Heart left ventricle (tissue), 16 donors: Measurements from ENCODE around the gene PCNX3. TPM values are rescaled to one million over a fixed set of nuclear protein-coding genes. Genes with fewer than 3 reads are reported as not detected.
A peak's percentile ranks its signal among the peaks of the same experiment; 100 is the strongest.

Source experiments
- ATAC-seq, 4 donors: fragments of 200-7000 bp; cut with Tn5 transposase; one replicate each; pipeline ENCODE4 v1.9.1; 2020 to 2022; ENCODE audit warnings: moderate library complexity in 4 of 4, mild to moderate bottlenecking in 3 of 4, moderate number of reproducible peaks in 1 of 4
- DNase-seq, 5 donors: peaks; one replicate each; pipeline ENCODE4 v3.0.0-alpha.2; 2020
- H3K27ac ChIP-seq, 12 donors: fragments of 200-600 bp; sonication (generic) in 4 of 12; one replicate each; pipeline versions ENCODE4 v1.5.0 to v1.8.0; 2016 to 2022; ENCODE audit warnings: mild to moderate bottlenecking in 2 of 12
- H3K27me3 ChIP-seq, 9 donors: fragments of 200-600 bp; sonication (generic) in 2 of 9; one replicate each; pipeline versions ENCODE4 v1.5.1 to v1.8.0; 2016 to 2022; ENCODE audit warnings: mild to moderate bottlenecking in 3 of 9
- H3K36me3 ChIP-seq, 9 donors: fragments of 200-600 bp; sonication (generic) in 2 of 9; one replicate each; pipeline versions ENCODE4 v1.5.0 to v1.8.0; 2018 to 2022; ENCODE audit warnings: mild to moderate bottlenecking in 2 of 9
- H3K4me1 ChIP-seq, 12 donors: fragments of 200-600 bp; sonication (generic) in 4 of 12; one replicate each; pipeline versions ENCODE4 v1.5.0 to v1.8.0; 2016 to 2022; ENCODE audit warnings: mild to moderate bottlenecking in 3 of 12
- H3K4me3 ChIP-seq, 12 donors: fragments of 200-600 bp; sonication (generic) in 4 of 12; one replicate each; pipeline versions ENCODE4 v1.5.0 to v1.8.0; 2017 to 2022; ENCODE audit warnings: mild to moderate bottlenecking in 9 of 12, moderate library complexity in 4 of 12
- H3K9me3 ChIP-seq, 12 donors: fragments of 200-600 bp; sonication (generic) in 4 of 12; one replicate each; pipeline versions ENCODE4 v1.5.0 to v1.8.0; 2016 to 2022; ENCODE audit warnings: mild to moderate bottlenecking in 1 of 12
- POLR2A ChIP-seq, 2 donors: fragments of 450-650 bp; IDR thresholded peaks; one replicate each; pipeline ENCODE4 v1.6.1; 2017; ENCODE audit warnings: antibody characterized with exemption in 2 of 2, mild to moderate bottlenecking in 2 of 2, moderate library complexity in 2 of 2
- WGBS, 4 donors: extraction: QIAGEN DNeasy Blood & Tissue Kit in 2 of 4; methylation state at CpG; one replicate each; pipeline versions ENCODE4 v1.1.5 to v1.1.7; 2013 to 2018; 5-methylcytosine and 5-hydroxymethylcytosine counted together
- intact Hi-C, 10 donors: fragments of 100-400 bp; cut with DNase I; formaldehyde crosslinking; loops; one replicate each; pipeline versions ENCODE4 v1.11.1 to v1.14.2; 2022
- polyA plus RNA-seq, 2 donors: library from polyadenylated mRNA; stranded (reverse); fragments of 200-250 nt; gene quantifications; one replicate each; pipeline ENCODE4 v1.2.3, GENCODE V29; 2013
- total RNA-seq, 9 donors: library from RNA; depleted of rRNA in 2 of 9; stranded (reverse); fragments of >200 nt in 2 of 9; fragmentation: NEBNext Ultra II Directional in 3 of 9; extraction: Animal tissue kit (Norgen Biotek cat#: 25700) in 3 of 9; gene quantifications; one replicate each; pipeline versions ENCODE4 v1.1.0 to v1.2.4, GENCODE V29; 2016 to 2023
- TF ChIP-seq, protein P1 (sequence below), 12 donors: fragments of 200-600 bp; sonication (generic) in 4 of 12; IDR thresholded peaks; one replicate each; pipeline versions ENCODE4 v1.5.0 to v1.8.0; 2018 to 2022; ENCODE audit warnings: antibody characterized with exemption in 12 of 12, mild to moderate bottlenecking in 5 of 12
- donor health status: ischemic (EF 13 %, LVEDD 7.1; RV severe dilation, severe dysfunction).
- donor health status: healthy with polysubstance abuse.
- donor health status: DM: no; HTN: yes; CAD: no.
- donor health status: DM: no; HTN: no; CAD: no.
- donor health status: ischemic (EF 25% LVEDD 6.9; RV normal size, moderate dysfunction).
- donor health status: ischemic (EF 25% LVEDD 5.7; RV mildly dilated, moderate dysfunction).
- donor health status: healthy.
- donor health status: DM: yes; HTN: yes; CAD: no.
- donor health status: ischemic (EF 35%, LVEDD 5.7; RV mildly dilated, moderate dysfunction).
- donor health status: nonischemic (EF 11% LVEDD 7.7; RV severe dilation, severe dysfunction).
- donor health status: DM: yes; HTN: yes; CAD: no.
- donor health status: PGD.
- donor health status: ischemic (EF 29% LVEDD 5.4; RV normal size, mild dysfunction).
- donor health status: nonischemic (EF 23%, LVEDD 6.1; RV moderate dilation, normal function).

The PCNX3 gene
- total and polyA plus RNA-seq, 11 donors: 7.1 to 23.4 (median 14.4) TPM

DNA sequence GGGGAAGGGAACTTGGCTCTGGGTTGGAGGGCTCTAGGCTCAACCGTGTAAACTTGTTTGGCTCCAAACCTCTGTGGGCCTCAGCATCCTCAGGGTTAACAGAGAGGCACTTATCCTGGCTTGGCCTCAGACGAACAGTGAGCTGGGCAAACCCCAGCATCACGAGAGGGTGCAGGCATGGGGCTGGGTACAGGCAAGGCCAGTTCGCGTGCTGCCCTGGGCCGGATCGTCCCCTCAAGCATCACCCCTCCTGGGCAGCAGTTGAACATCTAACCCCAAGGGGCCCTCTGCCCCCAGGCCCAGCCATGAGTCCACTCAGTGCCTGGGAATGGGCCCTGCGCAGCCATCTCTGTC lies 37.8 kb upstream of the PCNX3 start:
- Histone ChIP-seq H3K27me3 (no peaks in the 10 kb centered on the region), H3K4me1 (peaks cover 9 to 61% (median 47%) of the 10 kb centered on the region in 12 donors), H3K36me3 (peaks cover 0 to 48% (median 32%) of the 10 kb centered on the region in 9 donors), H3K27ac (peak overlapping the region; percentile 89 to 99 (median 96)), H3K4me3 (peak overlapping the region in 11 of 12 donors; percentile 64 to 96 (median 81)), H3K9me3 (no peaks in the 10 kb centered on the region)
- ATAC-seq: peak in 1 of 4 donors; percentile 21
- TF ChIP-seq, protein P1, sequence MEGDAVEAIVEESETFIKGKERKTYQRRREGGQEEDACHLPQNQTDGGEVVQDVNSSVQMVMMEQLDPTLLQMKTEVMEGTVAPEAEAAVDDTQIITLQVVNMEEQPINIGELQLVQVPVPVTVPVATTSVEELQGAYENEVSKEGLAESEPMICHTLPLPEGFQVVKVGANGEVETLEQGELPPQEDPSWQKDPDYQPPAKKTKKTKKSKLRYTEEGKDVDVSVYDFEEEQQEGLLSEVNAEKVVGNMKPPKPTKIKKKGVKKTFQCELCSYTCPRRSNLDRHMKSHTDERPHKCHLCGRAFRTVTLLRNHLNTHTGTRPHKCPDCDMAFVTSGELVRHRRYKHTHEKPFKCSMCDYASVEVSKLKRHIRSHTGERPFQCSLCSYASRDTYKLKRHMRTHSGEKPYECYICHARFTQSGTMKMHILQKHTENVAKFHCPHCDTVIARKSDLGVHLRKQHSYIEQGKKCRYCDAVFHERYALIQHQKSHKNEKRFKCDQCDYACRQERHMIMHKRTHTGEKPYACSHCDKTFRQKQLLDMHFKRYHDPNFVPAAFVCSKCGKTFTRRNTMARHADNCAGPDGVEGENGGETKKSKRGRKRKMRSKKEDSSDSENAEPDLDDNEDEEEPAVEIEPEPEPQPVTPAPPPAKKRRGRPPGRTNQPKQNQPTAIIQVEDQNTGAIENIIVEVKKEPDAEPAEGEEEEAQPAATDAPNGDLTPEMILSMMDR (IDR thresholded peaks at IDR 0.05): no peak
- TF ChIP-seq POLR2A (IDR thresholded peaks at IDR 0.05): no peak
- 37 to 60% (median 44%) methylated on average over 1 to 8 of the region's 8 CpGs for WGBS, 4 donors
- DNase-seq: no peak
- intact Hi-C loops: loop anchor here in 5 of 10 donors (2.0 to 5.0 kb wide), 4 partner anchors 13 to 35 kb away; partner anchors contain the start of gene MAP3K11 (in 3 of the 5)

DNA sequence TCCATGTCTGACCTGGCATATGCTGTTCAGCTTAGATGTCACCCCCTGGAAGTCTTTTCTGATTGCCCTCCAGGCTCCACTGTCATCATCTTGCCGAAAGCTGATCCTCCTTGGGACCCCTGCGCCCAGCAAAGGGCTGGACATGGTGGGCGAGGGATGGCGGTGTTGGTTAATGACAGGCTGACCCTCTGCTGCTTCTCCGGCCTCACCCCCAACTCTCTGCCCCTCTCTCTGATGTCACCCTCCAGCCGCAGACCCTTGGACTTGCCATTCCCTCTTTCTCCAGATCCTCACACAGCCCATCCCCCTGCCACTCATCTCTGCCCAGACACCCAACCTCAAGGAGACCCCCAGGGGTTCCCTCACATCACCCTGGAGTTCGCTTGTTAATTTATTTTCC lies 37.4 kb upstream of the PCNX3 start:
- H3K4me3 ChIP-seq: peak overlapping the region in 9 of 12 donors; percentile 64 to 96 (median 81)
- intact Hi-C loops: loop anchor here in 3 of 10 donors (5.0 kb wide), 2 partner anchors 34 to 36 kb away; partner anchors contain the start of gene MAP3K11 (in 3 of the 3)
- DNase-seq: no peak
- no peaks in the 10 kb centered on the region for H3K27me3 ChIP-seq
- H3K27ac ChIP-seq: peak overlapping the region in 11 of 12 donors; percentile 89 to 99 (median 97)
- H3K4me1 ChIP-seq: peaks cover 9 to 57% (median 44%) of the 10 kb centered on the region in 12 donors
- WGBS, 4 donors: 88 to 94% (median 91%) methylated on average over 7 of the region's 7 CpGs
- no peak for ATAC-seq
- H3K9me3 ChIP-seq: no peaks in the 10 kb centered on the region
- TF ChIP-seq, protein P1 (IDR thresholded peaks at IDR 0.05): no peak
- TF ChIP-seq POLR2A (IDR thresholded peaks at IDR 0.05): no peak
- peaks cover 0 to 50% (median 32%) of the 10 kb centered on the region in 9 donors for H3K36me3 ChIP-seq

DNA sequence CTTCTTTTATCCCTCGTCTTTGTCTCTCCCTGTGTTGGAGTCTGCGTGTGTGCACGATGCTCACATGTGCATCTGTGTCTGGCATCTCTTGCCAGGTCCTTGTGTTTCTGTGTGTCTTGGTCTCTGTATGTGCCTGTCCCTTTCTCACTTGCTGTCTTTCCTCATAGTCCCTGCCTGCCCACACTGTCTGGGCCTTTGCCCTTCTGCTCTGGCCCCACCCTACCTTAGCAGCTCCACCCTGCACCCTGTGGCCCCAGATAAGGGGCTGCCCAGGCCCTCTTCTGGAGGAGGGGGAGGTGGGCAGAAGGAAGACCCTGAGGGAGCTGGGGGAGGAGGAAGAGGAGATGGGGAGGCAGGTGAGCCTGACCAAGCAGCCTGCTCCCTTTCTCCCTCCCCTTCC lies 36.9 kb upstream of the PCNX3 start:
- no peak for TF ChIP-seq POLR2A (IDR thresholded peaks at IDR 0.05)
- TF ChIP-seq, protein P1 (IDR thresholded peaks at IDR 0.05): no peak
- WGBS, 4 donors: 64 to 87% (median 79%) methylated on average over 3 of the region's 3 CpGs
- no peaks in the 10 kb centered on the region for H3K27me3 ChIP-seq
- DNase-seq: no peak
- H3K4me1 ChIP-seq: peaks cover 4 to 51% (median 39%) of the 10 kb centered on the region in 12 donors
- no peak overlapping the region for H3K4me3 ChIP-seq
- intact Hi-C loops: loop anchor here in 3 of 10 donors (5.0 kb wide), 2 partner anchors 34 to 36 kb away; partner anchors contain the start of gene MAP3K11 (in 3 of the 3)
- ATAC-seq: no peak
- peak overlapping the region in 5 of 12 donors; percentile 5 to 99 (median 97) for H3K27ac ChIP-seq
- peaks cover 0 to 55% (median 34%) of the 10 kb centered on the region in 9 donors for H3K36me3 ChIP-seq
- H3K9me3 ChIP-seq: no peaks in the 10 kb centered on the region

- peaks cover 0 to 61% (median 36%) of the 10 kb centered on the region in 9 donors for H3K36me3 ChIP-seq
- 80 to 92% (median 87%) methylated on average over 4 of the region's 4 CpGs for WGBS, 4 donors
Measured at GRCh38 chr11:65579291-65579690, 36.3 kb upstream of the PCNX3 start.

More at GRCh38 chr11:65579291-65579690, 36.3 kb upstream of the PCNX3 start:
- H3K27ac ChIP-seq: peak overlapping the region in 1 of 12 donors; percentile 16
- intact Hi-C loops: loop anchor here in 3 of 10 donors (5.0 kb wide), 2 partner anchors 33 to 37 kb away; partner anchors contain the start of gene MAP3K11 (in 3 of the 3)
- peaks cover 3 to 47% (median 35%) of the 10 kb centered on the region in 12 donors for H3K4me1 ChIP-seq
- DNase-seq (no peak), ATAC-seq (no peak)
- H3K9me3 ChIP-seq: no peaks in the 10 kb centered on the region
- no peaks in the 10 kb centered on the region for H3K27me3 ChIP-seq
- no peak for TF ChIP-seq POLR2A (IDR thresholded peaks at IDR 0.05)
- TF ChIP-seq, protein P1 (IDR thresholded peaks at IDR 0.05): no peak
- H3K4me3 ChIP-seq: no peak overlapping the region
